H9 (cell line): ENCODE data around the gene ORAI1. TPM values are rescaled to one million over a fixed set of nuclear protein-coding genes. Genes with fewer than 3 reads are reported as not detected.

Experiments
- DNase-seq: peaks from one replicate; pipeline ENCODE4 v3.0.0-alpha.2; 2017
- H2AFZ ChIP-seq: one replicate; pipeline ENCODE4 v1.6.1; 2013; ENCODE audit warnings: mild to moderate bottlenecking, low read length, control low read depth, moderate library complexity
- H2AK5ac ChIP-seq: 2 replicates; pipeline ENCODE4 v1.6.1; 2013; ENCODE audit warnings: low read length, control low read depth, mixed read lengths; ENCODE audit not compliant: insufficient read length
- H2BK120ac ChIP-seq: one replicate; pipeline ENCODE4 v1.6.1; 2013; ENCODE audit warnings: low read depth, mild to moderate bottlenecking, low read length, control low read depth, inconsistent platforms; ENCODE audit not compliant: poor library complexity, severe bottlenecking
- H2BK12ac ChIP-seq: 2 replicates; pipeline ENCODE4 v1.6.1; 2013; ENCODE audit warnings: low read length, control low read depth, mixed read lengths, low read depth; ENCODE audit not compliant: insufficient read length
- H2BK15ac ChIP-seq: 2 replicates; pipeline ENCODE4 v1.6.1; 2013; ENCODE audit warnings: low read depth, low read length, control low read depth
- H2BK20ac ChIP-seq: one replicate; pipeline ENCODE4 v1.6.1; 2013; ENCODE audit warnings: low read depth, mild to moderate bottlenecking, low read length, control low read depth, inconsistent platforms; ENCODE audit not compliant: poor library complexity, severe bottlenecking
- H2BK5ac ChIP-seq: 2 replicates; pipeline ENCODE4 v1.6.1; 2013; ENCODE audit warnings: low read length, control low read depth, mixed read lengths; ENCODE audit not compliant: insufficient read length
- H3K14ac ChIP-seq: 2 replicates; pipeline ENCODE4 v1.6.1; 2013; ENCODE audit warnings: low read length, control low read depth; ENCODE audit not compliant: insufficient read depth
- H3K18ac ChIP-seq: 2 replicates; pipeline ENCODE4 v1.6.1; 2013; ENCODE audit warnings: low read depth, mild to moderate bottlenecking, mixed read lengths, low read length, control low read depth; ENCODE audit not compliant: insufficient read length
- H3K23ac ChIP-seq: 2 replicates; pipeline ENCODE4 v1.6.1; 2013; ENCODE audit warnings: low read length, control low read depth, mixed read lengths, low read depth; ENCODE audit not compliant: insufficient read length
- H3K23me2 ChIP-seq: 2 replicates; pipeline ENCODE4 v1.6.1; 2013; ENCODE audit warnings: low read depth, mild to moderate bottlenecking, mixed read lengths, low read length, control low read depth; ENCODE audit not compliant: insufficient read length, poor library complexity, severe bottlenecking
- H3K27ac ChIP-seq: 2 replicates; pipeline ENCODE4 v1.5.1; 2013; ENCODE audit warnings: low read length, control low read depth, mixed read lengths, low read depth; ENCODE audit not compliant: insufficient read length
- H3K27me3 ChIP-seq: 2 replicates; pipeline ENCODE4 v1.6.1; 2013; ENCODE audit warnings: low read length, control low read depth, inconsistent platforms; ENCODE audit not compliant: insufficient read depth
- H3K4ac ChIP-seq: 2 replicates; pipeline ENCODE4 v1.6.1; 2013; ENCODE audit warnings: low read depth, mild to moderate bottlenecking, control low read depth, inconsistent platforms, low read length, moderate library complexity
- H3K4me1 ChIP-seq: 2 replicates; pipeline ENCODE4 v1.6.1; 2013; ENCODE audit warnings: low read length, control low read depth, inconsistent platforms; ENCODE audit not compliant: insufficient read depth
- H3K4me2 ChIP-seq: 2 replicates; pipeline ENCODE4 v1.6.1; 2013; ENCODE audit warnings: low read length, control low read depth, mixed read lengths; ENCODE audit not compliant: insufficient read length, insufficient read depth
- H3K56ac ChIP-seq: 2 replicates; pipeline ENCODE4 v1.6.1; 2013; ENCODE audit warnings: low read depth, mild to moderate bottlenecking, mixed read lengths, low read length, control low read depth; ENCODE audit not compliant: insufficient read length
- H3K79me1 ChIP-seq: 2 replicates; pipeline ENCODE4 v1.6.1; 2013; ENCODE audit warnings: low read depth, mild to moderate bottlenecking, moderate library complexity, low read length, control low read depth, inconsistent platforms; ENCODE audit not compliant: insufficient read depth, poor library complexity, severe bottlenecking
- H3K79me2 ChIP-seq: 2 replicates; pipeline ENCODE4 v1.6.1; 2013; ENCODE audit warnings: low read length, control low read depth, inconsistent platforms; ENCODE audit not compliant: insufficient read depth
- H3K9ac ChIP-seq: 2 replicates; pipeline ENCODE4 v1.6.1; 2013; ENCODE audit warnings: low read length, control low read depth, mixed read lengths; ENCODE audit not compliant: insufficient read length; ENCODE audit errors: extremely low read depth
- H3K9me3 ChIP-seq: one replicate; pipeline ENCODE4 v1.6.1; 2013; ENCODE audit warnings: low read depth, low read length, inconsistent platforms; ENCODE audit not compliant: control insufficient read depth
- H3T11ph ChIP-seq: one replicate; pipeline ENCODE4 v1.6.1; 2013; ENCODE audit warnings: mild to moderate bottlenecking, low read length, control low read depth, inconsistent platforms
- H4K20me1 ChIP-seq: one replicate; pipeline ENCODE4 v1.6.1; 2013; ENCODE audit not compliant: control insufficient read depth, insufficient read length, insufficient read depth
- H4K5ac ChIP-seq: 2 replicates; pipeline ENCODE4 v1.6.1; 2013; ENCODE audit warnings: low read depth, mild to moderate bottlenecking, mixed read lengths, low read length, control low read depth; ENCODE audit not compliant: insufficient read length
- H4K8ac ChIP-seq: replicated peaks from 2 replicates; pipeline ENCODE4 v1.6.1; 2013; ENCODE audit warnings: low read length, control low read depth, mixed read lengths, low read depth; ENCODE audit not compliant: insufficient read length
- H4K91ac ChIP-seq: 2 replicates; pipeline ENCODE4 v1.6.1; 2013; ENCODE audit warnings: low read depth, mild to moderate bottlenecking, moderate library complexity, mixed read lengths, low read length, control low read depth; ENCODE audit not compliant: insufficient read length
- H3K27ac Mint-ChIP-seq, 3 experiments: 2 replicates in 2 of 3; 3 replicates in 1 of 3; pipeline ENCODE4 v1.8.0; 2020 to 2021; ENCODE audit warnings: mixed read lengths in 3 of 3, mild to moderate bottlenecking in 1 of 3, moderate library complexity in 1 of 3
- H3K27me3 Mint-ChIP-seq: 2 replicates; pipeline ENCODE4 v1.8.0; 2021; ENCODE audit warnings: low read depth, mild to moderate bottlenecking, moderate library complexity, mixed read lengths
- H3K36me3 Mint-ChIP-seq, 3 experiments: 2 replicates in 2 of 3; 3 replicates in 1 of 3; pipeline ENCODE4 v1.8.0; 2020 to 2021; ENCODE audit warnings: low read depth in 3 of 3, mixed read lengths in 3 of 3; ENCODE audit not compliant: insufficient read depth in 1 of 3
- H3K4me1 Mint-ChIP-seq, 2 experiments: 2 replicates each; pipeline ENCODE4 v1.8.0; 2020; ENCODE audit warnings: mixed read lengths in 2 of 2
- H3K4me3 Mint-ChIP-seq, 2 experiments: 2 replicates in 1 of 2; 3 replicates in 1 of 2; pipeline ENCODE4 v1.8.0; 2020 to 2021; ENCODE audit warnings: mild to moderate bottlenecking in 2 of 2, mixed read lengths in 2 of 2, moderate library complexity in 1 of 2
- H3K9me3 Mint-ChIP-seq, 2 experiments: 2 replicates in 1 of 2; 3 replicates in 1 of 2; pipeline ENCODE4 v1.8.0; 2020; ENCODE audit warnings: mild to moderate bottlenecking in 2 of 2, mixed read lengths in 2 of 2, moderate library complexity in 1 of 2
- WGBS: extraction: QIAGEN DNeasy Blood & Tissue Kit; methylation state at CpG from one replicate; pipeline ENCODE4 v1.1.7; 2013; ENCODE audit warnings: missing lambda C conversion rate, low lambda C conversion rate, mixed read lengths; ENCODE audit not compliant: insufficient read length; ENCODE audit errors: extremely low coverage; 5-methylcytosine and 5-hydroxymethylcytosine counted together
- total RNA-seq: library from RNA; stranded (reverse); gene quantifications from 2 replicates; pipeline ENCODE4 v1.2.1, GENCODE V29; 2021
- TF ChIP-seq, protein P1 (sequence below): fragments of 200-600 bp; sonication (generic); conservative IDR thresholded peaks from 3 replicates; pipeline ENCODE4 v1.8.0; 2021; ENCODE audit warnings: antibody characterized with exemption, mild to moderate bottlenecking

The ORAI1 gene
- total RNA-seq, 1 experiment from 2014 or later: 24.7 TPM

DNA sequence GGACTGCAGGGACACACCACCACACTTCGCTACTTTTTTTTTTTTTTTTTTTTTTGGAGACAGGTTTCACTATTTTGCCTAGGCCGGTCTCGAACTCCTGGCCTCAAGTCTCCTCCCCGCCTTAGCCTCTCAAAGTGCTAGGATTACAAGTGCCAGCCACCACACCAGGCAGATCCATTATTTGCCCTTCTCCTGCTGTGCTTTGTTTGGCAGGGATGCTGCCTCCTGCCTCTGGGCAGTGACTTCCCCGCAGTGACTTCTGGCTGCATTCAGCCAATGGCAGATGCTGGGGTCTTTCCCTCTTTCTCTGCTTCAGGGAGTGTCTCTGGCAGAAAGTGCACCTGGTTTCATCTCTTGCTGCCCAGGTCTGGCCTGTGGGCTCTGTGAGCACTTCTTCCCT lies 49.9 kb downstream of the ORAI1 start:
- Histone ChIP-seq H3K14ac (no peak overlapping the region), H4K20me1 (no peaks in the 10 kb centered on the region), H2BK15ac (no peak overlapping the region), H3K27me3 (no peaks in the 10 kb centered on the region), H3K79me1 (no peaks in the 10 kb centered on the region), H3K4ac (no peak overlapping the region), H3K23ac (no peak overlapping the region), H2AFZ (no peak overlapping the region), H2BK120ac (no peak overlapping the region), H2AK5ac (no peak overlapping the region), H3K18ac (no peak overlapping the region), H3K56ac (no peak overlapping the region), H2BK20ac (no peak overlapping the region), H3T11ph (no peak overlapping the region), H4K91ac (no peak overlapping the region), H3K4me1 (no peaks in the 10 kb centered on the region), H3K4me2 (no peak overlapping the region), H2BK5ac (no peak overlapping the region), H4K8ac (no peak overlapping the region), H3K9ac (no peak overlapping the region), H4K5ac (no peak overlapping the region), H2BK12ac (no peak overlapping the region), H3K27ac (no peak overlapping the region), H3K9me3 (no peaks in the 10 kb centered on the region), H3K23me2 (peaks cover 3% of the 10 kb centered on the region), H3K79me2 (no peaks in the 10 kb centered on the region)
- Mint-ChIP-seq H3K27ac (peak overlapping the region in 1 of 3 experiments; percentile 60; a peak in 2 of 7 replicates), H3K4me1 (peaks cover 21 to 37% of the 10 kb centered on the region in 2 experiments), H3K36me3 (no peaks in the 10 kb centered on the region), H3K4me3 (no peak overlapping the region), H3K27me3 (no peaks in the 10 kb centered on the region), H3K9me3 (no peaks in the 10 kb centered on the region)
- peak; percentile 64 for DNase-seq
- WGBS: no CpG with 5 or more reads among the region's 5 CpGs
- TF ChIP-seq, protein P1, sequence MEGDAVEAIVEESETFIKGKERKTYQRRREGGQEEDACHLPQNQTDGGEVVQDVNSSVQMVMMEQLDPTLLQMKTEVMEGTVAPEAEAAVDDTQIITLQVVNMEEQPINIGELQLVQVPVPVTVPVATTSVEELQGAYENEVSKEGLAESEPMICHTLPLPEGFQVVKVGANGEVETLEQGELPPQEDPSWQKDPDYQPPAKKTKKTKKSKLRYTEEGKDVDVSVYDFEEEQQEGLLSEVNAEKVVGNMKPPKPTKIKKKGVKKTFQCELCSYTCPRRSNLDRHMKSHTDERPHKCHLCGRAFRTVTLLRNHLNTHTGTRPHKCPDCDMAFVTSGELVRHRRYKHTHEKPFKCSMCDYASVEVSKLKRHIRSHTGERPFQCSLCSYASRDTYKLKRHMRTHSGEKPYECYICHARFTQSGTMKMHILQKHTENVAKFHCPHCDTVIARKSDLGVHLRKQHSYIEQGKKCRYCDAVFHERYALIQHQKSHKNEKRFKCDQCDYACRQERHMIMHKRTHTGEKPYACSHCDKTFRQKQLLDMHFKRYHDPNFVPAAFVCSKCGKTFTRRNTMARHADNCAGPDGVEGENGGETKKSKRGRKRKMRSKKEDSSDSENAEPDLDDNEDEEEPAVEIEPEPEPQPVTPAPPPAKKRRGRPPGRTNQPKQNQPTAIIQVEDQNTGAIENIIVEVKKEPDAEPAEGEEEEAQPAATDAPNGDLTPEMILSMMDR: no peak
